ENCODE measurements around the gene RAB17. TPM values are rescaled to one million over a fixed set of nuclear protein-coding genes. Genes with fewer than 3 reads are reported as not detected.

The RAB17 gene
- polyA plus RNA-seq, 1 donor (not counting 4 experiments of a cell fraction or from before 2014, with no cell fraction given), result 2.4 TPM

- Histone ChIP-seq H3K4me2 (ENCODE audit: control insufficient read depth, extremely low read depth, insufficient read depth, low read depth, low read length) (no peak overlapping the region), H4K20me1 (ENCODE audit: control insufficient read depth, extremely low read depth, insufficient read depth, low read length) (no peaks in the 10 kb centered on the region), H3K36me3 (ENCODE audit: control insufficient read depth in 2 of 2, extremely low read depth in 1 of 2, insufficient read depth in 2 of 2, low read length in 2 of 2) (no peaks in the 10 kb centered on the region), H3K27ac (ENCODE audit: control insufficient read depth, insufficient read depth, low read length) (no peak overlapping the region), H3K9ac (ENCODE audit: control insufficient read depth, extremely low read depth, insufficient read depth, low read length) (no peak overlapping the region), H3K9me1 (ENCODE audit: control insufficient read depth, extremely low read depth, insufficient read depth, low read length) (no peaks in the 10 kb centered on the region), H3K79me2 (ENCODE audit: control insufficient read depth, insufficient read depth, low read length) (no peaks in the 10 kb centered on the region), H3K4me1 (ENCODE audit: control insufficient read depth, extremely low read depth, insufficient read depth, low read length) (no peaks in the 10 kb centered on the region), H3K4me3 (ENCODE audit: control insufficient read depth in 2 of 3, extremely low read depth in 1 of 3, insufficient read depth in 2 of 3, low read depth in 1 of 3, low read length in 3 of 3) (no peak overlapping the region), H3K27me3 (ENCODE audit: control insufficient read depth, extremely low read depth, insufficient read depth, low read length) (peaks cover under 1% of the 10 kb centered on the region), H3K9me3 (ENCODE audit: control insufficient read depth, low read depth, low read length) (no peaks in the 10 kb centered on the region), H2AFZ (ENCODE audit: control insufficient read depth, low read length) (no peak overlapping the region)
- FAIRE-seq (no peak), DNase-seq (ENCODE audit: low read depth, low spot score) (no peak)
- TF ChIP-seq CTCF (optimal IDR thresholded peaks at IDR 0.05 in 1 of 3, IDR thresholded peaks at IDR 0.05 in 1 of 3, conservative IDR thresholded peaks at IDR 0.05 in 1 of 3; ENCODE audit: extremely low read depth in 1 of 3, insufficient read depth in 2 of 3, low read length in 3 of 3) (no peak), EZH2 (IDR thresholded peaks at IDR 0.05; ENCODE audit: low read length) (no peak)
- dilution Hi-C loops (cut with MboI; ENCODE audit: extremely low pct_ligation_motif_present, low sequenced_read_pairs), result no loop called here
Observed at GRCh38 chr2:237639052-237639835, 48.7 kb upstream of the RAB17 start.

- H3K4me1 ChIP-seq (ENCODE audit: control insufficient read depth, extremely low read depth, insufficient read depth, low read length), result no peaks in the 10 kb centered on the region
- H3K4me3 ChIP-seq (ENCODE audit: control insufficient read depth in 2 of 3, extremely low read depth in 1 of 3, insufficient read depth in 2 of 3, low read depth in 1 of 3, low read length in 3 of 3), result no peak overlapping the region
- H3K9me1 ChIP-seq (ENCODE audit: control insufficient read depth, extremely low read depth, insufficient read depth, low read length), result no peaks in the 10 kb centered on the region
- H3K9ac ChIP-seq (ENCODE audit: control insufficient read depth, extremely low read depth, insufficient read depth, low read length), result no peak overlapping the region
- no peaks in the 10 kb centered on the region for H4K20me1 ChIP-seq (ENCODE audit: control insufficient read depth, extremely low read depth, insufficient read depth, low read length)
- H3K36me3 ChIP-seq (ENCODE audit: control insufficient read depth in 2 of 2, extremely low read depth in 1 of 2, insufficient read depth in 2 of 2, low read length in 2 of 2), result no peaks in the 10 kb centered on the region
- FAIRE-seq, result no peak
- H3K27me3 ChIP-seq (ENCODE audit: control insufficient read depth, extremely low read depth, insufficient read depth, low read length), result peaks cover 3% of the 10 kb centered on the region
- no peak overlapping the region for H3K27ac ChIP-seq (ENCODE audit: control insufficient read depth, insufficient read depth, low read length)
- no peaks in the 10 kb centered on the region for H3K79me2 ChIP-seq (ENCODE audit: control insufficient read depth, insufficient read depth, low read length)
- no peak for TF ChIP-seq CTCF (optimal IDR thresholded peaks at IDR 0.05 in 1 of 3, IDR thresholded peaks at IDR 0.05 in 1 of 3, conservative IDR thresholded peaks at IDR 0.05 in 1 of 3; ENCODE audit: extremely low read depth in 1 of 3, insufficient read depth in 2 of 3, low read length in 3 of 3)
- no peak for TF ChIP-seq EZH2 (IDR thresholded peaks at IDR 0.05; ENCODE audit: low read length)
- H3K4me2 ChIP-seq (ENCODE audit: control insufficient read depth, extremely low read depth, insufficient read depth, low read depth, low read length), result no peak overlapping the region
- no peak overlapping the region for H2AFZ ChIP-seq (ENCODE audit: control insufficient read depth, low read length)
- DNase-seq (ENCODE audit: low read depth, low spot score), result no peak
- H3K9me3 ChIP-seq (ENCODE audit: control insufficient read depth, low read depth, low read length), result no peaks in the 10 kb centered on the region
- dilution Hi-C loops (cut with MboI; ENCODE audit: extremely low pct_ligation_motif_present, low sequenced_read_pairs), result no loop called here
Observed at GRCh38 chr2:237638176-237638575, 47.6 kb upstream of the RAB17 start.

All from keratinocyte (primary cell).